HG02642 (cell line): ENCODE results near the gene PHKB.
A peak's percentile ranks its signal among the peaks of the same experiment; 100 is the strongest.
"Not testable (repeated sequence)": the region's sequence is repeated elsewhere in the genome, so short reads cannot be mapped to it uniquely, and the experiment has no call there.

ENCODE experiments used
- ATAC-seq: cut with Tn5 transposase; IDR thresholded peaks from one replicate; pipeline ENCODE4 v1.9.1; 2021; ENCODE audit warnings: mild to moderate bottlenecking; ENCODE audit not compliant: unreplicated experiment, poor library complexity

PHKB gene

DNA sequence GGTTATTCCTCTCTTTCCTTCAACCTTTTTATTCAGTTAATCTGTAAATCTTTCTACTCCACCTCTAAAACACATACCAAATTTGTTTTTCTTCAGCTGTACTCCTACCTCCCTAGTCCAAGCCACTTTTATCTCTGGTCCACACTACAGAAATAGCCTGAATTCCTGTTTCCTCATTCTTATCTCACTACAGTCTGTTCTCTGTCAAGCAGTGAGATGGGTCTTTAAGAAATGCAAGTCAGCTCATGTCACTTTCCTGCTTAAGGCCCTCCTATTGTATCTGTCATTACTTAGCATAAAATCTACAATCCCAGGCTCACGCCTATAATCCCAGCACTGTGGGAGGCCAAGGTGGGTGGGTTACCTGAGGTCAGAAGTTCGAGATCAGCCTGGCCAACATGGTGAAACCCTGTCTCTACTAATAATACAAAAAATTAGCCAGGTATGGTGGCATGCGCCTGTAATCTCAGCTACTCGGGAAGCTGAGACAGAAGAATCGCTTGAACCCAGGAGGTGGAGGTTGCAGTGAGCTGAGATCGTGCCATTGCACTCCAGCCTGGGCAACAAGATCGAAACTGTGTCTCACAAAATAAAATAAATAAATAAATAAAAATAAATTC lies 7.0 kb downstream of the PHKB start:
- not testable (repeated sequence) for ATAC-seq

- no peak for ATAC-seq
Observed at GRCh38 chr16:47469227-47469626, 8.1 kb downstream of the PHKB start.

DNA sequence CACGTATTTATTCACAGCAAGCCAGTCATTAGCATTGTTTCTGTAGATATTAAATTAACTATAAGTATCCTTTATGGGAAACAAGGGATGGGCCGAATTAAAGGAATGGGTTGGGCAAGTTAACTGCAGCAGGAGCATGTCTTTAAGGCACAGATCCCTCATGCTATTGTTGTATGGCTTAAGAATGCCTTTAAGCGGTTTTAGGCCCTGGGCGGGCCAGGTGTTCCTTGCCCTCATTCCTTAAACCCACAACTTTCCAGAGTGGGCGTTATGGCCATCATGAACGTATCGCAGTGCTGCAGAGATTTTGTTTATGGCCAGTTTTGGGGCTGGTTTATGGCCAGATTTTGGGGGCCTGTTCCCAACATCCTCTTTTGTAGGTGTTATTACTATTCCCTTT lies 9.1 kb downstream of the PHKB start:
- ATAC-seq = no peak

- no peak for ATAC-seq
Observed at GRCh38 chr16:47470810-47471209, 9.7 kb downstream of the PHKB start.

- ATAC-seq = not testable (repeated sequence)
Observed at GRCh38 chr16:47473004-47473403, 11.9 kb downstream of the PHKB start.

- no peak for ATAC-seq
Observed at GRCh38 chr16:47473792-47474191, 12.7 kb downstream of the PHKB start.

- no peak for ATAC-seq
Observed at GRCh38 chr16:47475786-47476185, 14.7 kb downstream of the PHKB start.

- no peak for ATAC-seq
Observed at GRCh38 chr16:47476654-47477345, 15.7 kb downstream of the PHKB start.

- ATAC-seq = no peak
Observed at GRCh38 chr16:47477679-47478078, 16.5 kb downstream of the PHKB start.

GRCh38 chr16:47480410-47480809 lies 19.3 kb downstream of the PHKB start:
- ATAC-seq = no peak

GRCh38 chr16:47481698-47482374 lies 20.7 kb downstream of the PHKB start:
- ATAC-seq = no peak

- ATAC-seq = no peak
Observed at GRCh38 chr16:47483616-47484015, 22.5 kb downstream of the PHKB start.

GRCh38 chr16:47486856-47487255 lies 25.7 kb downstream of the PHKB start:
- no peak for ATAC-seq

- ATAC-seq = no peak
Observed at GRCh38 chr16:47488051-47488450, 26.9 kb downstream of the PHKB start.

DNA sequence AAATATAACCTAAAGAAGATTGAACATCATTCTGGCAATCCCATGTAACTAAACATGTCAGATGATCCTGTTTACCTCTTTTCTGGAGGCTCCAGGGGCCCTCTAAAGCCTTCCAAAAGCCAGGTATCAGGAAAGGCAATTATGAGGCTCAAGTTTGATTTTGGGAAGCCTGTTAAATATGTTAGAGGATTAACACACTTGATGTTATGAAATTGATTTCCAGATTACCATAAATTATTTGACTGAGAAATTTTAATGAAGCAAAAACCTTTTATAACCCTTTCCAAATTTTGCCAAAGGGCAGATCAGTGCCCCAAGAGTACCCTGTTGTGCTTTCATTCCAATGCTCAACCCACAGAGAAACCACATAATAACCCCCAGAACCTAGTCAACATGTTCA lies 29.3 kb downstream of the PHKB start:
- ATAC-seq = no peak

DNA sequence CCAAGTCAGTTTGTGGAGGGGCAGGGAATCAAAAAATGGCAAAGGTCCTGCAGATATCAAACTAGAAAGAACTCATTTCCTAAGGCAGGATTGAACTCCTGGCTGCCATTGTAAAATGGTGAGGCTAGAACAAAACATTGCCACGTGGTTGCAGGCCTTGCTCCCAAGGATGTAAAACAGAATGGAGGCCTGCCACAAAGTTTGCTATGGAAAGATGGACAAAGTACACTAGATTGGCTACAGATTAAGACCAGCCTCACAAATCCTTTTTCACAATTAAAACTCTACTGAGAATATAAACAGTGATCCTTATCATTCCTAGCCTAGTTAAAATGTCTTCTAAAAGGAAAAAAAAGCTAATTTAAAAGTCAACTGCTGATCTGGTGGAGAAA lies 30.9 kb downstream of the PHKB start:
- ATAC-seq = no peak

GRCh38 chr16:47492428-47493377 lies 31.6 kb downstream of the PHKB start:
- ATAC-seq = peak; percentile 89

DNA sequence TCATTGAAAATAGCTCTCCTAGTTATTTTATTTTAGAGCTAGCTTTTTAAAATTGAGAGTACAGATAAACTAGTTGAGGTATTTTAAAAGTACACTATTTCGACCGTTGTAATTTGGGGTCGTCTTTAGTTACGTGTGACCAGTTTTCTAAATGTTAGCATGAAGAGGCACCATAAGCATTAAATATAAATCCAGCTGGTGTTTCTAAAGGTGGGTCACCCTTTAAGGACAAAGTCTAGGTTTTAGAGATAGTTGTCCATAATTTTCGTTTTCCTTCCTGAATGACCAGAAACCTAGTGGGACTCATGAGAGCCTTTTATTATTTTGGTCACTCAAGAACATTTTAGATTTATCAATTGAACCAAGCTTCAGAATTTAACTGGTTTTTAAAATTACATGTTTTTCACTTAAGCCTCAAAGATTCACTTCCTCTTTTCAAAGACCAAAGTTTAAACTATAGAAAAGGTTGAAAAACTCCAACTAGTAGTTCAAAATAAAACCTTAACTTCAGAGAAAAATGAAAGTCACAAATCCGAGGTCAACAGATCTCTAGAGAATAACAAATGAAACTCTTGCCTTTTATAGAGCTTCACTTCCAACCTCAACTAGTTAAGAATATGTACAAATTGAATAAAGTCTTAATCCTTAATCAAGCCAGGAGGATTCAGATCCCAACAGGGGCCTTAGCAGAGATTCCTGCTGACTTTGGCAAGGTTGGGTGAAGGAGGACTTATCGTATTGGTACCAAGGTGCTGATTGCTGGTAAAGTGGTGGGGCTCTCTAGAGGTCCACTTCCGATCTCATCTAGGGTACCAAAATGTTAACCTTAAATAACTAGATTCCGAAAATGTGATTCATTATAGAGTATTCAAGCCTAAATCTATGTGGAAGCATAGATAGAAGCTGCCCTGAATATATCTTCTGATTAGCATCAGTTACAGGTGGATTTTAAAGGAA lies 32.5 kb downstream of the PHKB start:
- ATAC-seq = peak; percentile 55

- ATAC-seq = no peak
Observed at GRCh38 chr16:47499080-47499699, 38.1 kb downstream of the PHKB start.
